Vagina (tissue), 2 donors: ENCODE measurements around the gene ANAPC5. TPM values are rescaled to one million over a fixed set of nuclear protein-coding genes. Genes with fewer than 3 reads are reported as not detected.
"Not testable (repeated sequence)": the region's sequence is repeated elsewhere in the genome, so short reads cannot be mapped to it uniquely, and the experiment has no call there.

Source experiments
- DNase-seq, 2 donors: peaks; one replicate each; pipeline ENCODE4 v3.0.0-alpha.2; 2017; ENCODE audit errors: extremely low spot score in 2 of 2
- H3K27ac ChIP-seq: fragments of 200-600 bp; sonication (generic); one replicate; pipeline ENCODE4 v1.5.1; 2019
- H3K27me3 ChIP-seq: fragments of 200-600 bp; sonication (generic); one replicate; pipeline ENCODE4 v1.5.1; 2019
- H3K36me3 ChIP-seq, 2 donors: fragments of 200-600 bp; sonication (generic); one replicate each; pipeline ENCODE4 v1.5.1; 2017 to 2019
- H3K4me1 ChIP-seq: fragments of 200-600 bp; sonication (generic); one replicate; pipeline ENCODE4 v1.5.1; 2019
- H3K4me3 ChIP-seq, 2 donors: fragments of 200-600 bp; sonication (generic); 1 replicate in 1 of 2; 2 replicates in 1 of 2; pipeline ENCODE4 v1.5.1; 2016 to 2019
- H3K9me3 ChIP-seq: fragments of 200-600 bp; sonication (generic); one replicate; pipeline ENCODE4 v1.5.1; 2019
- POLR2A ChIP-seq, 2 donors: fragments of 450-650 bp; IDR thresholded peaks; one replicate each; pipeline ENCODE4 v1.6.1; 2017; ENCODE audit warnings: antibody characterized with exemption in 2 of 2, mild to moderate bottlenecking in 2 of 2, moderate library complexity in 2 of 2
- POLR2AphosphoS5 ChIP-seq, 2 donors: sonication (generic); formaldehyde crosslinking; IDR thresholded peaks; one replicate each; pipeline ENCODE4 v1.9.0; 2017; ENCODE audit warnings: antibody characterized with exemption in 2 of 2, mild to moderate bottlenecking in 2 of 2, low read depth in 1 of 2; ENCODE audit not compliant: insufficient read depth in 1 of 2
- intact Hi-C: fragments of 100-400 bp; cut with DNase I; formaldehyde crosslinking; loops from one replicate; pipeline ENCODE4 v1.15.1; 2023
- total RNA-seq: library from RNA; depleted of rRNA; stranded (reverse); fragments of >200 nt; gene quantifications from one replicate; pipeline ENCODE4 v1.2.3, GENCODE V29; 2016
- TF ChIP-seq, protein P1 (sequence below), 3 experiments: fragments of 450-650 bp in 2 of 3; fragments of 200-600 bp in 1 of 3; sonication (generic) in 1 of 3; IDR thresholded peaks; one replicate each; pipeline ENCODE4 v1.5.1; 2017 to 2019; ENCODE audit warnings: antibody characterized with exemption in 3 of 3, mild to moderate bottlenecking in 2 of 3, moderate library complexity in 2 of 3

The ANAPC5 gene
- total RNA-seq, 1 donor from 2014 or later: 143 TPM

DNA sequence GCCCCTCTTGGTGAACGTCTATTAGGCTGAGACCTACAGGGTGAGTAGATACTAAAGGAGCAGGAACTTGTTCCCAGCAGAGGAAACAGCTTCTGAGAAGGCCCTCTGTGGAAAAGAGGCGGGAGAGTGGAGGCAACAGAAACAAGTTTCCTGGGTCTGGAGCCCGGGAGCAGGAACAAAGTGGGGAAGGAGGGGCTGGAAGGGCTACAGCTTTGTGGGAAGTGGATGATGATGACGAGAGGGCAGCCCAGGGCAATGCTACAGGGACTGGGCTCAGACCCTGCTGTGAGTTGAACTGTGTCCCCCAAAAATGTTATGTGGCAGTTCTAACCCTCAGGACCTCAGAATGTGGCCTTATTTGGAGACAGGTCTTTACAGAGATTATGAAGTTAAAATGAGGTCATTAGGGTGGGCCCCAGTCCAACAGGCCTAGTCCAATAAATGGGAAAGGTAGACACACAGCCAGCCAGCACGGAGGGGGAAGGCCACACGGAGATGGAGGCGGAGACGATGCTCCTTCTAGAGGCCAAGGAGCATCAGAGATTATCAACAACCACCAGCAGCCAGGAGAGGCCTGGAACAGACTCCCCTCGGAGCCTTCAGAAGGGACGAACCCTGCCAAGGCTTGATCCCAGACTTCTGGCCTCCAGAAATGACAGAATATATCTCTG lies 70.0 kb downstream of the ANAPC5 start:
- H3K4me3 ChIP-seq: no peak overlapping the region
- peak overlapping the region; percentile 33 for H3K27ac ChIP-seq
- no peak for DNase-seq
- H3K27me3 ChIP-seq: no peaks in the 10 kb centered on the region
- H3K4me1 ChIP-seq: peaks cover 43% of the 10 kb centered on the region
- H3K36me3 ChIP-seq: no peaks in the 10 kb centered on the region
- no peak for TF ChIP-seq POLR2A (IDR thresholded peaks at IDR 0.05)
- TF ChIP-seq, protein P1, sequence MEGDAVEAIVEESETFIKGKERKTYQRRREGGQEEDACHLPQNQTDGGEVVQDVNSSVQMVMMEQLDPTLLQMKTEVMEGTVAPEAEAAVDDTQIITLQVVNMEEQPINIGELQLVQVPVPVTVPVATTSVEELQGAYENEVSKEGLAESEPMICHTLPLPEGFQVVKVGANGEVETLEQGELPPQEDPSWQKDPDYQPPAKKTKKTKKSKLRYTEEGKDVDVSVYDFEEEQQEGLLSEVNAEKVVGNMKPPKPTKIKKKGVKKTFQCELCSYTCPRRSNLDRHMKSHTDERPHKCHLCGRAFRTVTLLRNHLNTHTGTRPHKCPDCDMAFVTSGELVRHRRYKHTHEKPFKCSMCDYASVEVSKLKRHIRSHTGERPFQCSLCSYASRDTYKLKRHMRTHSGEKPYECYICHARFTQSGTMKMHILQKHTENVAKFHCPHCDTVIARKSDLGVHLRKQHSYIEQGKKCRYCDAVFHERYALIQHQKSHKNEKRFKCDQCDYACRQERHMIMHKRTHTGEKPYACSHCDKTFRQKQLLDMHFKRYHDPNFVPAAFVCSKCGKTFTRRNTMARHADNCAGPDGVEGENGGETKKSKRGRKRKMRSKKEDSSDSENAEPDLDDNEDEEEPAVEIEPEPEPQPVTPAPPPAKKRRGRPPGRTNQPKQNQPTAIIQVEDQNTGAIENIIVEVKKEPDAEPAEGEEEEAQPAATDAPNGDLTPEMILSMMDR (IDR thresholded peaks at IDR 0.05): no peak
- no peak for TF ChIP-seq POLR2AphosphoS5 (IDR thresholded peaks at IDR 0.05; ENCODE audit: insufficient read depth in 1 of 2, low read depth in 1 of 2)
- no peaks in the 10 kb centered on the region for H3K9me3 ChIP-seq
- intact Hi-C loops: no loop called here

- peaks cover 43% of the 10 kb centered on the region for H3K4me1 ChIP-seq
- intact Hi-C loops, H3K9me3 ChIP-seq, H3K27ac ChIP-seq, H3K27me3 ChIP-seq, H3K4me3 ChIP-seq, H3K36me3 ChIP-seq, DNase-seq: not testable (repeated sequence)
Observed at GRCh38 chr12:121281116-121281515, 71.1 kb downstream of the ANAPC5 start.

- intact Hi-C loops, H3K4me3 ChIP-seq, H3K36me3 ChIP-seq, H3K9me3 ChIP-seq, H3K27me3 ChIP-seq, DNase-seq, H3K27ac ChIP-seq: not testable (repeated sequence)
- peaks cover 43% of the 10 kb centered on the region for H3K4me1 ChIP-seq
Observed at GRCh38 chr12:121280531-121280930, 71.7 kb downstream of the ANAPC5 start.

DNA sequence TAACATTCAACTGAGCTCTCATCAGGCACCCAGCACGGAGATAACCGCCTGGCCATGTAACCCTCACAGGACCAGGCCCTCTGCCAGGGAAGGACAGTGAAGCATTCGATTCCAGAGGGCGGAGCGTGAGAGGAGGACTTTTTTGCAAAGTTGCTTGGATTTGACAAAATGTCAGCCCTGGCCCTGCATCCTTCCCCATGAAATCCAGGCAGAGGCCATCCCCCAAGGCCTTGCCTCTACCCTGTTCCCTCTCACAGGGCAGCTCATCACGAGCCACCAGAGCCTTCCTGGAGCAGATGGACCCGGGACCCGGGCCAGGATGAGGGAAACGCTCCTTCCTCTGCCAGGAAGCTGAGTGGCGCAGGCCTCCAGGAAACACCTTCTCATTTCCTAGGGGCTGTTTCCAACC lies 72.7 kb downstream of the ANAPC5 start:
- TF ChIP-seq POLR2A (IDR thresholded peaks at IDR 0.05) (no peak), POLR2AphosphoS5 (IDR thresholded peaks at IDR 0.05; ENCODE audit: insufficient read depth in 1 of 2, low read depth in 1 of 2) (peak; percentile 11 to 39)
- H3K4me1 ChIP-seq: peaks cover 33% of the 10 kb centered on the region
- no peaks in the 10 kb centered on the region for H3K27me3 ChIP-seq
- no peaks in the 10 kb centered on the region for H3K36me3 ChIP-seq
- peak overlapping the region; percentile 78 for H3K27ac ChIP-seq
- no peak for DNase-seq
- no peaks in the 10 kb centered on the region for H3K9me3 ChIP-seq
- H3K4me3 ChIP-seq: no peak overlapping the region
- intact Hi-C loops: no loop called here

- TF ChIP-seq, protein P1 (IDR thresholded peaks at IDR 0.05): no peak
- TF ChIP-seq POLR2A (IDR thresholded peaks at IDR 0.05): no peak
- no peak for TF ChIP-seq POLR2AphosphoS5 (IDR thresholded peaks at IDR 0.05; ENCODE audit: insufficient read depth in 1 of 2, low read depth in 1 of 2)
- peaks cover 28% of the 10 kb centered on the region for H3K4me1 ChIP-seq
- DNase-seq: no peak
- H3K27ac ChIP-seq: peak overlapping the region; percentile 78
- intact Hi-C loops: no loop called here
- H3K36me3 ChIP-seq: peaks cover 0 to 2% of the 10 kb centered on the region in 2 donors
- no peak overlapping the region for H3K4me3 ChIP-seq
- no peaks in the 10 kb centered on the region for H3K27me3 ChIP-seq
- no peaks in the 10 kb centered on the region for H3K9me3 ChIP-seq
Observed at GRCh38 chr12:121279071-121279375, 73.2 kb downstream of the ANAPC5 start.

GRCh38 chr12:121278169-121279070 lies 73.8 kb downstream of the ANAPC5 start:
- H3K27ac ChIP-seq: peak overlapping the region; percentile 78
- DNase-seq: no peak
- no peaks in the 10 kb centered on the region for H3K9me3 ChIP-seq
- H3K4me1 ChIP-seq: peaks cover 23% of the 10 kb centered on the region
- intact Hi-C loops: no loop called here
- no peaks in the 10 kb centered on the region for H3K27me3 ChIP-seq
- H3K36me3 ChIP-seq: peaks cover 0 to 8% of the 10 kb centered on the region in 2 donors
- no peak overlapping the region for H3K4me3 ChIP-seq
- TF ChIP-seq, protein P1 (IDR thresholded peaks at IDR 0.05): no peak
- TF ChIP-seq POLR2AphosphoS5 (IDR thresholded peaks at IDR 0.05; ENCODE audit: insufficient read depth in 1 of 2, low read depth in 1 of 2): no peak
- TF ChIP-seq POLR2A (IDR thresholded peaks at IDR 0.05): no peak
